Natural killer cell (primary cell): ENCODE data around the gene BTBD9. TPM values are rescaled to one million over a fixed set of nuclear protein-coding genes. Genes with fewer than 3 reads are reported as not detected.

Source experiments
- ATAC-seq, 3 donors: fragments of 150-1000 bp in 2 of 3; fragments of 200-7000 bp in 1 of 3; cut with Tn5 transposase; 1 replicate in 1 of 3; 2 replicates in 2 of 3; pipeline ENCODE4 v1.10.0; 2021; ENCODE audit warnings: mild to moderate bottlenecking in 2 of 3, moderate library complexity in 2 of 3
- DNase-seq, 2 donors: peaks; one replicate each; pipeline versions ENCODE4 v3.0.0 to v3.0.0-alpha.2; 2013 to 2021; ENCODE audit warnings: mixed read lengths in 1 of 2
- H3K27ac ChIP-seq: one replicate; pipeline ENCODE4 v1.5.1; 2013; ENCODE audit warnings: mild to moderate bottlenecking, low read length
- H3K27me3 ChIP-seq: one replicate; pipeline ENCODE4 v1.6.1; 2013; ENCODE audit warnings: low read length; ENCODE audit not compliant: control insufficient read depth, insufficient read depth
- H3K36me3 ChIP-seq: one replicate; pipeline ENCODE4 v1.6.1; 2013; ENCODE audit warnings: low read length; ENCODE audit not compliant: control insufficient read depth, insufficient read depth
- H3K4me1 ChIP-seq: one replicate; pipeline ENCODE4 v1.6.1; 2013; ENCODE audit warnings: low read length; ENCODE audit not compliant: control insufficient read depth, insufficient read depth
- H3K4me3 ChIP-seq: one replicate; pipeline ENCODE4 v1.5.1; 2013; ENCODE audit warnings: low read length
- H3K9me3 ChIP-seq: one replicate; pipeline ENCODE4 v1.6.1; 2013; ENCODE audit warnings: low read length; ENCODE audit not compliant: control insufficient read depth, insufficient read depth
- H3K27ac Mint-ChIP-seq, 2 donors: one replicate each; pipeline ENCODE4 v1.8.0; 2022; ENCODE audit warnings: mild to moderate bottlenecking in 2 of 2, mixed read lengths in 2 of 2, moderate library complexity in 1 of 2
- H3K27me3 Mint-ChIP-seq, 2 donors: one replicate each; pipeline ENCODE4 v1.8.0; 2022; ENCODE audit warnings: low read depth in 2 of 2, mixed read lengths in 2 of 2
- H3K36me3 Mint-ChIP-seq: one replicate; pipeline ENCODE4 v1.8.0; 2022; ENCODE audit warnings: mixed read lengths
- H3K4me1 Mint-ChIP-seq, 2 donors: one replicate each; pipeline ENCODE4 v1.8.0; 2022; ENCODE audit warnings: mixed read lengths in 2 of 2
- H3K4me3 Mint-ChIP-seq: one replicate; pipeline ENCODE4 v1.8.0; 2022; ENCODE audit warnings: mild to moderate bottlenecking, moderate library complexity, mixed read lengths
- H3K9me3 Mint-ChIP-seq, 2 donors: one replicate each; pipeline ENCODE4 v1.8.0; 2022; ENCODE audit warnings: mixed read lengths in 2 of 2
- CTCF ChIP-seq: fragments of 200-600 bp; IDR thresholded peaks from one replicate; pipeline ENCODE4 v1.8.0; 2022; ENCODE audit warnings: antibody characterized with exemption
- WGBS: methylation state at CpG from one replicate; pipeline ENCODE4 v1.1.7; 2013; ENCODE audit warnings: missing lambda C conversion rate; ENCODE audit not compliant: insufficient coverage; 5-methylcytosine and 5-hydroxymethylcytosine counted together
- intact Hi-C: fragments of 100-400 bp; cut with micrococcal nuclease; formaldehyde crosslinking; loops from one replicate; pipeline ENCODE4 v1.14.2; 2022
- total RNA-seq, 4 donors: library from RNA; stranded (reverse); fragments of 120-200 nt in 1 of 4; gene quantifications; one replicate each; pipeline versions ENCODE4 v1.2.3 to v1.2.4, GENCODE V29; 2013 to 2022

Gene BTBD9
- total RNA-seq, 3 donors from 2014 or later (not counting 1 experiment from before 2014, with no cell fraction given), result 51.6 to 70.3 (median 54.3) TPM

GRCh38 chr6:38218235-38218634, 421.5 kb downstream of the BTBD9 start:
- H3K27ac Mint-ChIP-seq, result no peak overlapping the region

GRCh38 chr6:38216451-38216850, 423.3 kb downstream of the BTBD9 start:
- no peaks in the 10 kb centered on the region for H3K27me3 ChIP-seq
- Mint-ChIP-seq H3K27me3 (no peaks in the 10 kb centered on the region), H3K36me3 (no peaks in the 10 kb centered on the region), H3K9me3 (no peaks in the 10 kb centered on the region), H3K27ac (no peak overlapping the region), H3K4me1 (peaks cover 4 to 5% of the 10 kb centered on the region in 2 donors), H3K4me3 (no peak overlapping the region)
- intact Hi-C loops, result no loop called here
- ATAC-seq, result no peak
- H3K4me3 ChIP-seq, result no peak overlapping the region
- WGBS, result 93% methylated on average over 3 of the region's 3 CpGs
- DNase-seq, result no peak
- TF ChIP-seq CTCF, result no peak
- H3K4me1 ChIP-seq, result no peaks in the 10 kb centered on the region
- H3K27ac ChIP-seq, result no peak overlapping the region
- H3K36me3 ChIP-seq, result no peaks in the 10 kb centered on the region
- H3K9me3 ChIP-seq, result no peaks in the 10 kb centered on the region

More at GRCh38 chr6:38218235-38218634, 421.5 kb downstream of the BTBD9 start:
- Histone ChIP-seq H3K4me1 (no peaks in the 10 kb centered on the region), H3K27me3 (no peaks in the 10 kb centered on the region), H3K27ac (no peak overlapping the region), H3K36me3 (no peaks in the 10 kb centered on the region), H3K4me3 (no peak overlapping the region), H3K9me3 (no peaks in the 10 kb centered on the region)
- no peak overlapping the region for H3K4me3 Mint-ChIP-seq
- H3K27me3 Mint-ChIP-seq, result no peaks in the 10 kb centered on the region
- 96% methylated on average over 1 of the region's 1 CpG for WGBS
- intact Hi-C loops, result no loop called here
- no peak for TF ChIP-seq CTCF
- ATAC-seq, result no peak
- no peak for DNase-seq
- H3K4me1 Mint-ChIP-seq, result peaks cover 4 to 5% of the 10 kb centered on the region in 2 donors
- no peaks in the 10 kb centered on the region for H3K9me3 Mint-ChIP-seq
- H3K36me3 Mint-ChIP-seq, result no peaks in the 10 kb centered on the region

- H3K27me3 Mint-ChIP-seq, result no peaks in the 10 kb centered on the region
- no peak for ATAC-seq
Measured at GRCh38 chr6:38215651-38216311, 423.9 kb downstream of the BTBD9 start.

More at GRCh38 chr6:38215651-38216311, 423.9 kb downstream of the BTBD9 start:
- no peak overlapping the region for H3K4me3 ChIP-seq
- TF ChIP-seq CTCF, result no peak
- no peak overlapping the region for H3K4me3 Mint-ChIP-seq
- H3K27me3 ChIP-seq, result no peaks in the 10 kb centered on the region
- peaks cover 4 to 5% of the 10 kb centered on the region in 2 donors for H3K4me1 Mint-ChIP-seq
- no peaks in the 10 kb centered on the region for H3K4me1 ChIP-seq
- H3K27ac ChIP-seq, result no peak overlapping the region
- H3K36me3 Mint-ChIP-seq, result no peaks in the 10 kb centered on the region
- H3K36me3 ChIP-seq, result no peaks in the 10 kb centered on the region
- H3K27ac Mint-ChIP-seq, result no peak overlapping the region
- no peak for DNase-seq
- H3K9me3 Mint-ChIP-seq, result no peaks in the 10 kb centered on the region
- H3K9me3 ChIP-seq, result no peaks in the 10 kb centered on the region
- WGBS, result 94% methylated on average over 4 of the region's 5 CpGs
- intact Hi-C loops, result no loop called here
